ENCODE data around the gene PCDHGA7.
A peak's percentile ranks its signal among the peaks of the same experiment; 100 is the strongest.
"Not testable (repeated sequence)": the region's sequence is repeated elsewhere in the genome, so short reads cannot be mapped to it uniquely, and the experiment has no call there.

The PCDHGA7 gene

GRCh38 chr5:141419074-141419880 is 36.7 kb downstream of the PCDHGA7 start:
- H3K4me3 Mint-ChIP-seq: no peak overlapping the region
- no peak overlapping the region for H3K27ac Mint-ChIP-seq
- H3K4me1 Mint-ChIP-seq (ENCODE audit: low read depth): peaks cover 14% of the 10 kb centered on the region
- H3K27me3 Mint-ChIP-seq (ENCODE audit: low read depth): peaks cover 70% of the 10 kb centered on the region
- DNase-seq (ENCODE audit: low spot score): no peak
- H3K9me3 Mint-ChIP-seq: peaks cover 23% of the 10 kb centered on the region
- no peaks in the 10 kb centered on the region for H3K36me3 Mint-ChIP-seq (ENCODE audit: low read depth)

- Mint-ChIP-seq H3K27ac (peak within 1 kb of the TSS; percentile 51), H3K4me1 (ENCODE audit: low read depth) (peaks cover 11% of the 10 kb centered on the region), H3K27me3 (ENCODE audit: low read depth) (peaks cover 62% of the 10 kb centered on the region), H3K4me3 (peak within 1 kb of the TSS; percentile 87), H3K9me3 (peaks cover 19% of the 10 kb centered on the region), H3K36me3 (ENCODE audit: low read depth) (no peaks in the 10 kb centered on the region)
- peak; percentile 33 for DNase-seq (ENCODE audit: low spot score)
Observed at GRCh38 chr5:141420855-141421488, 38.4 kb downstream of the PCDHGA7 start, which contains the start of gene PCDHGA11. Gene PCDHGA11, plus strand, starts transcription at chr5:141421051. Its CDS starts 177 bp downstream, at chr5:141421228.

- Mint-ChIP-seq H3K27me3 (ENCODE audit: low read depth) (peaks cover 58% of the 10 kb centered on the region), H3K4me3 (peak overlapping the region; percentile 87), H3K4me1 (ENCODE audit: low read depth) (peaks cover 11% of the 10 kb centered on the region), H3K27ac (peak overlapping the region; percentile 51), H3K9me3 (peaks cover 19% of the 10 kb centered on the region), H3K36me3 (ENCODE audit: low read depth) (no peaks in the 10 kb centered on the region)
- DNase-seq (ENCODE audit: low spot score): no peak
Observed at GRCh38 chr5:141421489-141421855, 38.9 kb downstream of the PCDHGA7 start.

GRCh38 chr5:141422742-141423291 is 40.3 kb downstream of the PCDHGA7 start:
- peaks cover 54% of the 10 kb centered on the region for H3K27me3 Mint-ChIP-seq (ENCODE audit: low read depth)

GRCh38 chr5:141427783-141428426 is 45.4 kb downstream of the PCDHGA7 start:
- H3K4me1 Mint-ChIP-seq (ENCODE audit: low read depth): peaks cover 2% of the 10 kb centered on the region
- no peak for DNase-seq (ENCODE audit: low spot score)
- H3K27me3 Mint-ChIP-seq (ENCODE audit: low read depth): peaks cover 34% of the 10 kb centered on the region
- peaks cover 31% of the 10 kb centered on the region for H3K9me3 Mint-ChIP-seq
- peaks cover 5% of the 10 kb centered on the region for H3K36me3 Mint-ChIP-seq (ENCODE audit: low read depth)
- no peak overlapping the region for H3K4me3 Mint-ChIP-seq
- no peak overlapping the region for H3K27ac Mint-ChIP-seq

More at GRCh38 chr5:141422742-141423291, 40.3 kb downstream of the PCDHGA7 start:
- Mint-ChIP-seq H3K9me3 (peaks cover 23% of the 10 kb centered on the region), H3K36me3 (ENCODE audit: low read depth) (no peaks in the 10 kb centered on the region), H3K4me1 (ENCODE audit: low read depth) (peaks cover 11% of the 10 kb centered on the region), H3K4me3 (peak overlapping the region; percentile 7), H3K27ac (no peak overlapping the region)
- no peak for DNase-seq (ENCODE audit: low spot score)

GRCh38 chr5:141430332-141431113 is 48.0 kb downstream of the PCDHGA7 start, which contains the start of gene PCDHGA12:
Gene PCDHGA12, plus strand, starts transcription at chr5:141430507. Its CDS starts 253 bp downstream, at chr5:141430760.
- DNase-seq (ENCODE audit: low spot score): no peak
- Mint-ChIP-seq H3K27ac (peak within 1 kb of the TSS; percentile 65), H3K36me3 (ENCODE audit: low read depth) (peaks cover 6% of the 10 kb centered on the region), H3K27me3 (ENCODE audit: low read depth) (peaks cover 28% of the 10 kb centered on the region), H3K9me3 (peaks cover 41% of the 10 kb centered on the region), H3K4me3 (peak within 1 kb of the TSS; percentile 78), H3K4me1 (ENCODE audit: low read depth) (peaks cover 2% of the 10 kb centered on the region)

- Mint-ChIP-seq H3K9me3 (peaks cover 41% of the 10 kb centered on the region), H3K36me3 (ENCODE audit: low read depth) (peaks cover 6% of the 10 kb centered on the region), H3K27me3 (ENCODE audit: low read depth) (peaks cover 28% of the 10 kb centered on the region), H3K27ac (no peak overlapping the region), H3K4me1 (ENCODE audit: low read depth) (peaks cover 2% of the 10 kb centered on the region), H3K4me3 (peak overlapping the region; percentile 78)
- DNase-seq (ENCODE audit: low spot score): no peak
Observed at GRCh38 chr5:141431286-141431685, 48.7 kb downstream of the PCDHGA7 start.

GRCh38 chr5:141432308-141432707 is 49.8 kb downstream of the PCDHGA7 start:
- DNase-seq (ENCODE audit: low spot score); H3K4me1 Mint-ChIP-seq (ENCODE audit: low read depth); H3K27ac Mint-ChIP-seq; H3K36me3 Mint-ChIP-seq (ENCODE audit: low read depth); H3K4me3 Mint-ChIP-seq: not testable (repeated sequence)
- Mint-ChIP-seq H3K27me3 (ENCODE audit: low read depth) (peaks cover 26% of the 10 kb centered on the region), H3K9me3 (peaks cover 36% of the 10 kb centered on the region)

- H3K27ac Mint-ChIP-seq; H3K4me3 Mint-ChIP-seq; H3K4me1 Mint-ChIP-seq (ENCODE audit: low read depth); H3K36me3 Mint-ChIP-seq (ENCODE audit: low read depth); DNase-seq (ENCODE audit: low spot score): not testable (repeated sequence)
- H3K27me3 Mint-ChIP-seq (ENCODE audit: low read depth): peaks cover 26% of the 10 kb centered on the region
- peaks cover 36% of the 10 kb centered on the region for H3K9me3 Mint-ChIP-seq
Observed at GRCh38 chr5:141432726-141433125, 50.2 kb downstream of the PCDHGA7 start.

GRCh38 chr5:141434006-141434405 is 51.5 kb downstream of the PCDHGA7 start:
- H3K36me3 Mint-ChIP-seq (ENCODE audit: low read depth): peaks cover 6% of the 10 kb centered on the region
- H3K27me3 Mint-ChIP-seq (ENCODE audit: low read depth): peaks cover 23% of the 10 kb centered on the region
- H3K9me3 Mint-ChIP-seq: peaks cover 31% of the 10 kb centered on the region
- DNase-seq (ENCODE audit: low spot score): no peak
- H3K4me3 Mint-ChIP-seq: no peak overlapping the region
- H3K27ac Mint-ChIP-seq: no peak overlapping the region
- peaks cover 2% of the 10 kb centered on the region for H3K4me1 Mint-ChIP-seq (ENCODE audit: low read depth)
